HG02678 (cell line): Measurements from ENCODE around the gene OR2T35.
"Not testable (repeated sequence)": the region's sequence is repeated elsewhere in the genome, so short reads cannot be mapped to it uniquely, and the experiment has no call there.

Experiments
- ATAC-seq: cut with Tn5 transposase; IDR thresholded peaks from one replicate; pipeline ENCODE4 v1.9.1; 2021; ENCODE audit warnings: mild to moderate bottlenecking, moderate library complexity; ENCODE audit not compliant: unreplicated experiment

OR2T35 gene, protein sequence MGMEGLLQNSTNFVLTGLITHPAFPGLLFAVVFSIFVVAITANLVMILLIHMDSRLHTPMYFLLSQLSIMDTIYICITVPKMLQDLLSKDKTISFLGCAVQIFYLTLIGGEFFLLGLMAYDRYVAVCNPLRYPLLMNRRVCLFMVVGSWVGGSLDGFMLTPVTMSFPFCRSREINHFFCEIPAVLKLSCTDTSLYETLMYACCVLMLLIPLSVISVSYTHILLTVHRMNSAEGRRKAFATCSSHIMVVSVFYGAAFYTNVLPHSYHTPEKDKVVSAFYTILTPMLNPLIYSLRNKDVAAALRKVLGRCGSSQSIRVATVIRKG

DNA sequence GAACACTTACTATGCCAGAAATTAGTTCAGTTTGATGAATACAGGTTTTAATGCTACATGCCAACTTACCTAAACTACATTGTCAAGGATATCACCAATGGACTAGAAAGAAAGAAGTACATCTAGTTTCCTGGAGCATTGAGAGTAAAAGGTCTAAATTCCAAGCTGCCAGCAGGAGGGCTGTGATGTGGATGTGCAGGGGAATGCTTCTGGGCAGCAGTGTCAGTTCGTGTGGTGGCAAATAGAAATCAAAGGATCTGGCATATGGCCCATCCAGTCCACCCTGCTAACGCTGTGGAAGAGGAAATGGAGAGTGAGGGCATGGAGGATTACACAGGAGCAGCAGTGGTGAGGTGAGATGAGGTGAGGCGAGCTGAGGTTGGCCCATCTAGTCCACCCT lies at the start of gene OR2T35:
Gene OR2T35, minus strand, starts transcription at position 101 of the 400 bp plus-strand sequence. CDS start 6,020 bp downstream, outside the sequence.
- not testable (repeated sequence) for ATAC-seq

DNA sequence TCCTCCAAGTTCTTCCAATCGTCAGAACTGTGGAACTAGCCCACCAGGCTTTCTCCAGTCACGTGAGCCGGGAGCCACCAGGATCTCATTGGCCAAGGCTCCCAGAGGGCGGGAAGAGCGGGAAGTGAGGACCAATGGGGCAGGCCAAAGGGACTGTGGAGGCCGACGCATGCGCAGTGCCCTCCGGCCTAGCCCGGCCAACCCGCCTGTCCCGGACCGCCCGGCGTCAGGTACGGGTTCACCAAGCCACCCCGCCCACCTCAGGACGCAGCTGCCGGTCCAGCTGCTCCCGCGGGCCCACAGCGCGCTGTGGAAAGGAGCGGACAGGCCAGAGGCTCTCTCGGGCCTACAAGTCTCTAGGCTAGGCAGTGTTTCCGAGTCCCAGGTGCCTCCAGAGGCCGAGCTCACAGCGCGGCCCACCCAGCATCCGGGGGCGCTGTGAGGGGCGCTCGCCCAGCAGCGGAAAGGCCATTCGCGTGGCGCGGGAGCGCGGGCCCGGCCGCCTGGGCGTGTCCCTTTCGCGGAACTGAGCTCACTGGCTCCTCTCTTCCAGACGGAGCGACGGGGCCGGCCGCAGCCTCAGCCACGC lies 46.6 kb upstream of the OR2T35 start:
- no peak for ATAC-seq

DNA sequence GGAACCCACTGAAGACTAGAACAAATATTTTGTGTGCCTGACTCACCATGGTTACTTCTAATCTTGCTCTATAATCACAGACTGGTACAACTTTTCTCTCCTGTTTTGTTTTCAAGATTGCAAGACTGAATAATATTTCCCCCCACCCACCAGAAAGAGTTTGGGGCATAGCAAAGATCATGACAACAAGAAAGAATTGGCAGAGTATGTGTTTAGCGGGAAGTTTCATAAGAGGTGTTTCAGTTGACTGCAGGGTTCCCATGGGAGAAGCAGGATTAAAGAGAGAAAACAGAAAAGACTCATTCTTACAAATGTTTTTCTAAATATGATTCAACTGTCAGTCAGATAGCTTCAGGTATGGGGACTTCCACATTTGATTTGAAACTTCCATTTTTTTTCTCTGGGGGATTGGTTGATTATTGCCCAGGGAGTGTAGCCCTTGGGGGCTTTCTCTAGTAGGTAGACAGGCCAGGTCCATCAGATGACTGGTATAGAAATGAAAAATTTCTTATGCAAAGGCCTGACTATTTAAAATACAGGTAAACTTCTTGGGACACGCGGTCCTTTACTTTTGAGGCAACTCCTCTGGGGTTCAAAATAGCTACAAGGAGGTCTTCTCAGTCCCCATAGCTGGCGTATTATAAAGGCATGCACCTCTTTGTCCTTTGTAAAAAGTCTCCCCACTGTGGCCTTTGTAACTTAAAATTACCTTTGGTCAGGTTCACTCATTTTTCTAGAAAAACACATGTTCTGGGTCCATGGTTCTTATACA lies 43.6 kb upstream of the OR2T35 start:
- peak; percentile 79 for ATAC-seq

DNA sequence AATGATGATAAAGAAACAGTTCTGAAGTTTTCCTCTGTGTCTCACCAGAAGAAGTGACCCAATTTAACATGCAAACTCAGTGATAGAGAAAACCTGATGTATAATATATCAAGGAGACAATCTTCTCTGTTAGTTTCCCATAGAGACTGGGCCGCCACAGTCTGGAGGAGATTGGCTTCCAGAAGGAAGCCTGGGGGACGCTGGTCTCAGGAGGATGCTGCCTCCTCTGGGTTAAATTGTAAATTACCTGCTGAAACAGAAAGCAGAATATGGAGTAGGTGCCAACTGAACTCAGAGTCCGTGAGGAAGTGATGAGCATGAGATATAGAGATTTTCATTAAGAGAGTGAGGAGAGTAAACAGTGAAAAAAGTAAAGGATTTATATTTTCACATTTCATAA lies 41.7 kb upstream of the OR2T35 start:
- ATAC-seq = peak; percentile 72

DNA sequence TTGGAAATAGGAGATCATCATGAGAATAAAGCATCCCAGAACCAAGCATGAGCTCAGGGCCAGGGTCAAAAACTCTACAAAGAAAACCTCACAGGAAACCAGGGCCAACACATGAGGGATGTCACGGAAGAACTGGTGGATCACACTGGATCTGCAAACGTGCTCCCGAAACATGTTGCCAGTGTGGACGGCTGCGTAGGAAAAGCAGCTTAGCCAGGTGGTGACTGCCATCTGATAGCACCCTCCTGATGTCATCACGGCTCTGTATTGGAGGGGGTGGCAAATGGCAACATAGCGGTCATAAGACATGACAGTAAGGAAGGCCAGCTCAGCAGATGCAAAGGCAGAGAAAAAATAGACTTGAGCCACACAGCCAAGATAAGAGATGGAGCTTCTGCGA lies 36.6 kb upstream of the OR2T35 start:
- no peak for ATAC-seq

DNA sequence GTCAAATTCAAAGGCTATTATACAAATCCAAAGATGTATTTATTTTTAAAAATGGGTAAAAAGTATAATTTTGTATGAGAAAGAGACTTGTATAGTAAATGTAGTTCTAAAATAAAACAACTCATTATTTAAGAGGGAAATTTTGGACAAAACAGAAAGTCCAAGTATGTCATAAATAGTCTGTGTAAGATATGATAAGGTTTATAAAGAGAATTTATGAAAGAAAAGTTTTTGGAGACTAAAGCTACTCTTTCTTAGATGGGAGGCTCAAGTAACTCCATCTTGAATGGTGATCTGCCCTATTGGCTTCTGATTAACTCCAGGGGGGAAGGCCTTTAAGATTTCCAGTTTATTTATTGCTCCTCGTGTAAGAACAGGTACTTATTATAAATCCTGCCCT lies 24.9 kb upstream of the OR2T35 start:
- no peak for ATAC-seq

DNA sequence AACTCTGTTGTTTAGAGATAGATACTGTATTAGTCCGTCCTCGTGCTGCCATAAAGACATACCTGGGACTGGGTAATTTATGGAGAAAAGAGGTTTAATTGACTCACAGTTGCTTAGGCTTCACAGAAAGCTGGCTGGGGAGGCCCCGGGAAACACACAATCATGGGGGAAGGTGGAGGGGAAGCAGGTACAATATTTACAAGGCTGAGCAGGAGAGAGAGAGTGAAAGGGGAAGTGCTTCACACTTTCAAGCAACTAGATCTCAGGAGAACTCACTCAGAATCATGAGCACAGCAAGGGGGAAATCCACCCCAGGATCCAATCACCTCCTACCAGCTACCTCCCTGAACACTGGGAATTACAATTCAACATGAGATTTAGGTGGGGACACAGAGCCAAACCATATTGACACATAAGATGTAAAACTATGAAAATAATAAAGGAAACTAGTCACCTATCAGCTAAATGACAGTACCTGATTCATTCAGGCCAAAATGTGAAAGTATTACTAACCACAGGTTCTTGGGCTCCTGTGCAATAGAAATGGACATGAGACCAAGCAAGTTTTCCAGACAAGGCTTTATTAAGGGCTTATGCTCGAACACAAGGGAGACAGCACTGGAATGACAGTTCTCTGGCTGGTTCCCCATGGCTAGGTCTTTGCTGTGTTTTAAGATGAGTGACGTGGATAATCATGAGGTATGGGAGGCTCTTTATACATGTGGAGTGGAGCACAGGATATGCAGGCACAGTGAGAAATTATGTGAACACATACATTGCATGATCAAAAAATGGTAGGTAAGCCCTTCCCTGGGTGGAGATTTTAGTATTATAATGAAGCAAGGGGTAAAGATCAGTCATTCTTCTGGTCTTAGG lies 18.6 kb upstream of the OR2T35 start:
- peak; percentile 95 for ATAC-seq

DNA sequence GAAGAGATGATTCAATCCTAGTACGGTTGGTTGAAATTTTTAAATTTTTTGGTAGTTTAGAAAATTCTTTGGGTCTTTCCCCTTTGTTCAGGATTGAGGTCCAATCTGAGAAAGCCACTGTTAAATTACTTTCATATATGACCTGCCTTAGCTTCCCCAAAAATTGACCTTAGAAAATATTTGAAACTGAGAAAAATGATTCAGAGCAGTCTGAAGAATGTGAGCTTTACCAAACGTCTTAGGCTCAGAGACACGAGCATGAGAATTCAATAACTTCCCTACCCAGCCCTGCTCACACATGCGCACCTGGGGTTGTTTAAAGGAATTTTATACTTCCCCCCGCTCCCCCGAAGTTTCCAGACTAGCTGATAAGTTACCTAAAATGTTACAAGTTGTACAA lies 11.7 kb upstream of the OR2T35 start:
- ATAC-seq = peak; percentile 57

DNA sequence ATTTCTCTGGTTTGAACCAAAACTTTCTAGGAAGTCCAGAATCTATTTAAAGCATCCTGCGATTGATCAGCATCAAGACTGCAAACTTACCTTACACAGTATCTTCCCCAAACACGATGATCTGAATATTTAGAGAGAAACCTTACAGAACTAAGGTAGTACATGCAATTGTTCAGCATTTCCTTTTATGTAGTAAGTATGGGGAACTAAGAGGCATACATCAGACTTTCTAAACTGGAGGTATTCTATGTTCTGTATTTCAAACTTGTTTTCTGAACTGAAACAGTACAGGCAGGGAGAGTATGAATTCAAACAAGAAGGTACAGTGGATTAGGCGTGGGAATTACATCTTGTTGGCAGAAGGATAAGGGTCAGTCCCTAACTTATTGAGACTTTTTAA lies 10.3 kb upstream of the OR2T35 start, which contains the start of gene OR2T27:
Gene OR2T27, minus strand, starts transcription at position 175 of the 400 bp plus-strand sequence. CDS start 4,644 bp downstream, outside the sequence.
- peak; percentile 33 for ATAC-seq

DNA sequence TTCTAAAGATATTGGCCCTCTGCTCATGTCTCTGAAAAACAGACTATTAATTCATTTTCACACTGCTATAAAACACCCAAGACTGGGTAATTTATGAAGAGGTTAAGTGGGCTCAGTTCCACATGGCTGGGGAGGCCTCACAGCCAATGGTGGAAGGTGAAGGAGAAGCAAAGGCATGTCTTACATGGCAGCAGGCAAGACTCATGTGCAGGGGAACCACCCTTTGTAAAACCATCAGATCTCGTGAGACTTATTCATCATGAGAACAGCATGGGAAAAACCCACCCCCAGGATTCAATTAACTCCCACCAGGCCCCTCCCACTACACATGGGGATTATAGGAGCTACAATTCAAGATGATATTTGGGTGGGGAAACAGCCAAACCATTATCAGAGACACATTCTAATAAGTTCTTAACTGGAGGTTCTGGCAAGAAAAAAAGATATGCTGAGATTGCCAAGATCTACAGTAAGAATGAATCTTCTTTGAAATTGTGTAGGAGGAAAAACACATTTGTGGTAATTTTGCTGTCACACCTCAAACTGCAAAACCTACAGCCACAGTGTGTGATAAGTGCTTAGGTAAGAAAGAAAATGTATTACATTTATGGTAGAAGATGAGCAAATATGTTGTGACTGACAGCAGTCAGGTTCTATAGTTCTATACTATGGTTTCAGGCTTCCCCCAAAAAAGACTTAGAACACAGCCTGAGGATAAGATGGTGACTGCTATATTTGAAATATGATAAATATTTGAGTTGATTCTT lies 3.9 kb upstream of the OR2T35 start:
- ATAC-seq = not testable (repeated sequence)

DNA sequence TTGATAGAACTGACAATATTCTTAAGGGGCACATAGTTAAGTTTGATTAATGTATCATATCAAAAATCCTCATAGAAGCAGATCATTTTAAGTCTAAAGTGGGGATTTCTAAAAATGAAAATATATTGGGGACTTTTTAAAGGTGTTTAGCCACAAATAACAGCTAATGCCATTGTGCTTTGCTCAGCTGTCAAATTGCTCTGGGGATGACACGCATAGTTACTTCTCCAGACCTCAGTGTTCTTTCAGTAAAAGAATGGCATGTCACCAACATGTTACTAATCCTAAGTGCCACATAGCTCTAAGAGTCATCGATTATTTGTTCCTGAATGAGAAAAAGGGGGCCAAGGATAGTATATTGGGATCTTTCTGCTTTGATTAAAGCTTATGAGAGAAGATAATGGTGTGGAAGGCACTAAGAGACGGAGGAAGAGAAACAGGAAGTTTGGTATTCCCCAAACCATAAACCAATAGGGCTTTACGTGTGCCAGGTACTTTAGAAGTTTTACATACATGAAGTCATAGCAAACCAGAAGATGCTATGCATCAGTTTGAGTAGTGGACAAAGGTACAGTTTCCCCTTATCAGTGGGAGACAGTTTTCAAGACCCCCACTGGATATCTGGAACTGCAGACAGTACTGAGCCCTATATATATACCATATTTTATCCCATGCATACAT lies 2.0 kb downstream of the OR2T35 start:
- ATAC-seq = peak; percentile 68

DNA sequence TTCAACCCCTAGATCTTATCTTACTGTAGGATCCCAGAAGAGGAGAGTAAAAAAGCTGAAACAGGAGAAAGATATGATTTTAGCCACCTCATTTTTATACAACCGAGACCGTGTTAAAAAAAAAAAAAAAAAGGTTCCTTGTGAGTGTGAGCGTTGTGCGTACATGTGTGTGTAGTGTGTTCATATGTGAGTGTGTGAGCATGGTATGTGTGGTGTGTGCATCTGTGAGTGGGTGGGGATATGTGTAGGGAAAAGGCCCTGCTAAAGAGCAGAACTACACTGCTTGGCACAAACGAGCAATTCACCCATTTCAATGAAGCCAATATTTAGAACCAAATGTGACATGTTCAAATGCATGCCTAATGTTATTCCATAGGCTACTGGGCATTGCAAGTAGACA lies 3.5 kb downstream of the OR2T35 start:
- ATAC-seq = not testable (repeated sequence)

DNA sequence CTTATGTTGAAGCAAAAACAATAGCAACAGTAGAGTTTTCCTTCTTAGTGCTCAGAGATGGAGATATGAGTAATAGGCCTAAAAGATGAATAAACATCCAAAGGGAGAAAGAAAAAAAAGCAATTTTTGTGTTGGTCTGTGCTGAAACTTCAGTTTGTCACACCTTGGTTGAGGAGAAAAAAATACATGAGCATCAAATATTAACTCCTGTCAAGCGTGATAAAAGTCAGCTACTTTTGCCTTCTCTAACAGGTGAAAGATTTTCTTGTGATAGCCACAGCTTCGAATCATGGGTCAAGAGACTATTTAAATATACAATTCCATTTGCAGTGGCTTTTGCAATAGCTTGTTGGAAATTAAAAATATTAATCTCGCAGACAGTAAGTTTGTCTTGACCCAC lies 4.2 kb downstream of the OR2T35 start:
- peak; percentile 29 for ATAC-seq

DNA sequence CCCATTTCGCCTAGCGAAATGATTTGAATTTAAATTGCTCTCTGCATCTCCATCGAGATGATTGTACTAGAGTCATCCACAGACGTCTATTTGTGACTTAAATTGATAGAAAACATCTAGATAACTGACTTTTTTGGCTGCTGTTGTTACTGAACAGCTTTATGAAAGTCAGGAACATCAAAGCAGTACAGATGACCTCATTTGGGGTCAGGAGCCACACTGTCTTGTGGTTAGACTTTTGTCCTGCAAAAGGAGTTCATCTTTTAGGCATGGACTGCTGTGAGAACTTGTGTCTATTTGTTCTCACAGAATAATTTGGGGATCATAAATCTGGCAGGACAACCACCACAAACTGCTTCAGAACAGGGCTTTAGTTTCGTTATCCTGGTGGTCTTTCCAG lies 5.4 kb downstream of the OR2T35 start:
- not testable (repeated sequence) for ATAC-seq

DNA sequence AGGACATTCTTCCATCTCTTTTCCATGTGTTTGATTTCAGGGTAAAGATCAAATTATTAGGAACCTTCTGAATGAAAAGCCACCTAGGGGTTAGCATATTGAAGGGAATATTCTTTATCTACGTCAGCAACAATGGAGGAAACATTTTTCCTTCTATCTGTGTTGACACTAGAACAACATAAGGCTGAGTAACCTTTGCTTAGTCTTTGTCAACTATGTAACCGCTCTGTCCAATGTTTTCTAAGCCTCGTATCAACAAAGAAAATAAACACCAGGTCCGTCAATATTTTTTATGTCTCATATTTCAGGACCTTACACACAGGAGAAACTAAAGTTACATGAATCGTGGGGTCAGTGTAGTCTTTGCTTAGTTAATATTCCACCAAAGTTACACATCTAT lies 8.5 kb downstream of the OR2T35 start:
- not testable (repeated sequence) for ATAC-seq

DNA sequence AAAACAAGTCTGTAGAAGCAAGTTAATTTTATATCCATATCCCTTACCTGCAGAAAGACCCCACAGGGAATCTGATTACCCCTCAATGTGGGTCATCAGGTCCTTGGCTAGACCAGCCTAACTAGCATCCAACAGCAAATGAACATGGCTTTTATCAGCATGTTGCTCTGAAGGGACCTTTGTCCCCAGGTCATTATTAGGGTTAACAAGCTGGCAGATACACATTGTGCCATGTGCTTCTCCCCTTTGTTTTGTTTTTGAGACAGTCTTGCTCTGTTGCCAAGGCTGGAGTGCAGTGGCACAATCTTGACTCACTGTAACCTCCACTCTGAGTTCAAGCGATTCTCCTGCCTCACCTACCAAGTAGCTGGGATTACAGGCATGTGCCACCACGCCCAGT lies 10.1 kb downstream of the OR2T35 start, which contains the start of gene OR2T11:
Gene OR2T11, minus strand, starts transcription at position 101 of the 400 bp plus-strand sequence. CDS start 7,963 bp downstream, outside the sequence.
- not testable (repeated sequence) for ATAC-seq

DNA sequence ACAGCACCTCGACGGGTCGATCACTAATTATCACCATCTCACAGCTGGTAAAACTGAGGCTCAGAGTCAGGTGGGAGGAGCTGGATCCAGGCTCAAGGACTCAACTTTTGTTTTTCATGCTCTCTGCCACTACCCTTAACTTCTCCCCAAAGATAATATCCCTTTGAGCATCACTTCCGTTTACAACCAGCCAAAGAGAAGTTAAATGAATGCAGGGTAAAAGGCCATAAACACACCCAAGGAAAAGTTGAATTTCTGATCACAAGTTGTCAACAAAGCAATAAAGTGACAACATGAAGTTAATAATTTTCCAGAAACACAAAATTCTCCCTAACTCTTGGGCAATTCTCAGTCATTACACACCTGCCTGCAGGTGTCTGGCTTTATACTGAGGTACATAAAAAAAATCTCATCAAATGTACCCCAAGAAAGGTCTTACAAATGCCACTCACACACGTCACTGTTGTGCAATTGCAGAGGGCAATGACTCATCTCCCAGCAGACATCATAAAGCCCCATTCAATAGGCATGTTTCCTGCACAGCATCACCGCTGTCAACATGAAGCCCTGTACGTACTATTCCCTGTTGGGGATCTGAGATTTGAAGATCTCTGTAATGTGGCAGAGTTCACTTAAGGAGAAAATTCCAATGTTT lies 13.6 kb downstream of the OR2T35 start:
- ATAC-seq = no peak

DNA sequence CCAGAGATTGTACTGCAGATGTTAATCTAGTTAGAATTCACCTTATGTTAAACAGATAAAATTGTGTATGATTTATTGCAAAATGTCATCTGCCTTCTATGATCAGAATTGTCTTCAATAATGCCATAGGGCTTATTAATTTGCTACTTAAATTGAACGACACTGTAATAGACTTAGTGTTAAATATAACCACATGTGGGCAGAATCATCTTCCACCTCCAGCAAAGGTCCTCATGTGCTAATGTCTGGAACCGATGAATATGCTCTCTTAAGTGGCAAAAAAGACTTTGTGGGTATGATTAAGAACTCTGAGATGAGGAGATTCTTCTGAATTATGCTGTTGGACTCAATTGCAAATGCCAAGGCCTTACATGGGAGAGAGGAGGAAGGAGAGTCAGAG lies 14.5 kb downstream of the OR2T35 start:
- ATAC-seq = no peak
